RWPE1 (cell line): ENCODE results near the gene S100A16.
A peak's percentile ranks its signal among the peaks of the same experiment; 100 is the strongest.

Source experiments
- CTCF ChIA-PET: fragments of 350-600 bp; sonication (Branson Sonifier 250); formaldehyde crosslinking; extraction: SDS; loops from one replicate; lab custom pipeline; 2021; lab: Yijun Ruan, JAX
- POLR2A ChIA-PET: fragments of 400-600 bp; formaldehyde crosslinking; extraction: SDS; loops from one replicate; lab custom pipeline; 2020; ENCODE audit warnings: antibody characterized with exemption; ENCODE audit not compliant: low non-redundant PET; lab: Yijun Ruan, JAX
- DNase-seq: peaks from one replicate; pipeline ENCODE4 v3.0.0; 2012; ENCODE audit warnings: low spot score
- H3K27ac ChIP-seq: fragments of 450-650 bp; 2 replicates; pipeline ENCODE4 v1.5.1; 2017
- TF ChIP-seq, protein P1 (sequence below): fragments of 450-650 bp; conservative IDR thresholded peaks from 2 replicates; pipeline ENCODE4 v1.5.1; 2017; ENCODE audit warnings: low read depth, mild to moderate bottlenecking

The S100A16 gene

DNA sequence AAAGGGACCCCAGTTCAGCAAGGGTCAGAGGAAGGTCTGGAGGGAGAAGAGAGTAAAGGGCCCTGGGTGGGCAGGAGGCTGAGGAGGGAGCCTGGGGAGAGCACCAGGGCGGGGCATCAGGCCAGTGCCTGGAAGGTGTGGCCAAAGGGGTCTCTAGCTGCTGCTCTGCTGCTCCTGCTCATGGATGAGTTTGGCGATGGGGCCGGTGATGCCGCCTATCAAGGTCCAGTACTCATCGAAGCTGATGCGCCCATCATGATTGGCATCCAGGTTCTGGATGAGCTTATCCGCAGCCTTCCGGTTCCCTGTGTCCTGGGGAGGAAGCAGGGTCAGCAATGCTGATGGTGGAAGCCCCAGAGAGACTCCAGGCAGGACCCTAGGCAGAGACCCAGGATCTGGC is 5.6 kb downstream of the S100A16 start:
- TF ChIP-seq, protein P1, sequence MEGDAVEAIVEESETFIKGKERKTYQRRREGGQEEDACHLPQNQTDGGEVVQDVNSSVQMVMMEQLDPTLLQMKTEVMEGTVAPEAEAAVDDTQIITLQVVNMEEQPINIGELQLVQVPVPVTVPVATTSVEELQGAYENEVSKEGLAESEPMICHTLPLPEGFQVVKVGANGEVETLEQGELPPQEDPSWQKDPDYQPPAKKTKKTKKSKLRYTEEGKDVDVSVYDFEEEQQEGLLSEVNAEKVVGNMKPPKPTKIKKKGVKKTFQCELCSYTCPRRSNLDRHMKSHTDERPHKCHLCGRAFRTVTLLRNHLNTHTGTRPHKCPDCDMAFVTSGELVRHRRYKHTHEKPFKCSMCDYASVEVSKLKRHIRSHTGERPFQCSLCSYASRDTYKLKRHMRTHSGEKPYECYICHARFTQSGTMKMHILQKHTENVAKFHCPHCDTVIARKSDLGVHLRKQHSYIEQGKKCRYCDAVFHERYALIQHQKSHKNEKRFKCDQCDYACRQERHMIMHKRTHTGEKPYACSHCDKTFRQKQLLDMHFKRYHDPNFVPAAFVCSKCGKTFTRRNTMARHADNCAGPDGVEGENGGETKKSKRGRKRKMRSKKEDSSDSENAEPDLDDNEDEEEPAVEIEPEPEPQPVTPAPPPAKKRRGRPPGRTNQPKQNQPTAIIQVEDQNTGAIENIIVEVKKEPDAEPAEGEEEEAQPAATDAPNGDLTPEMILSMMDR = no peak
- ChIA-PET POLR2A (interaction anchor here (0.7 kb wide), 1 partner anchor 8 kb away, joined by 3 read pairs; the partner anchor contains the start of gene S100A14), CTCF (interaction anchor here (0.6 to 1.2 kb wide), 4 partner anchors 10 to 97 kb away, joined by 3 to 5 read pairs (median 4); no protein-coding TSS in a partner anchor)
- H3K27ac ChIP-seq = peak overlapping the region; percentile 99
- no peak for DNase-seq

DNA sequence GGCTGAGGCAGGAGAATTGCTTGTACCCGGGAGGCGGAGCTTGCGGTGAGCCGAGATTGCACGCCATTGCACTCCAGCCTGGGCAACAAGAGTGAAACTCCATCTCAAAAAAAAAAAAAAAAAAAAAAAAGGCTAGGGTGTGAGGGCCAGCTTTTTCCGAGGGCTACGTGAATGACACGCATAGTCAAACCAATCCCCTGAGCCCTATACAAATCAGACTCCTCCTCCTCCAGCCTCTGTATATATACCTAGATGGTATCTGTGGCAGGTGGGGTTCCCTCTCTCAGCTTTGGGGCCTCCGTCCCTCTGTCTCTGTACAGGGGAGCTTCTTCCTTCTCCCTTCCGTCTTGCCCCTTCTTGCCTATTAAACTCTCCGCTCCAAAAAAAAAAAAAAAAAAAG is 6.7 kb downstream of the S100A16 start:
- CTCF ChIA-PET = interaction anchor here (0.6 to 1.0 kb wide), 3 partner anchors 34 to 403 kb away, joined by 3 to 4 read pairs (median 3); no protein-coding TSS in a partner anchor
- POLR2A ChIA-PET = interaction anchor here (0.7 kb wide), 1 partner anchor 24 kb away, joined by 3 read pairs; no protein-coding TSS in a partner anchor

DNA sequence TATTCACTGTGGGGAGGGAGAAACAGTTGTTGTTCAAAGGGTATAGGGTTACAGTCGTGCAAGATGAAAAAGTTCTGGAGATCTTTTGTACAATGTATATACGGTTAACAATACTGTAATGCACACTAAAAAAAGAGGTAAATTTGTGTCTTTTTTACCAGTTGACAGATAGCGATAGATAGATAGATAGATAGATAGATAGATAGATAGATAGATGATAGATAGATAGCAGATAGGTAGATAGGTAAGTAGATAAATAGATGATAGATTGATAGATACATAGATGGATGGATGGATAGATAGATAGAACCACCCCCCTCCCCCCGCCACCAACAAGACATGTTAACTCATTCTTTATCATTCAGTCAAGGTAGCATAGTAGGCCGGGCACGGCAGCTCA is 10.2 kb downstream of the S100A16 start:
- POLR2A ChIA-PET = interaction anchor here (0.5 to 0.8 kb wide), 2 partner anchors 26 to 30 kb away, joined by 3 to 4 read pairs; no protein-coding TSS in a partner anchor
- DNase-seq = no peak
- CTCF ChIA-PET = interaction anchor here (0.7 kb wide), 1 partner anchor 1122 kb away, joined by 4 read pairs; no protein-coding TSS in a partner anchor
- TF ChIP-seq, protein P1 = no peak
- H3K27ac ChIP-seq = peak overlapping the region; percentile 43

More for the DNA sequence above, 6.7 kb downstream of the S100A16 start:
- TF ChIP-seq, protein P1 = no peak
- no peak for DNase-seq
- peak overlapping the region; percentile 99 for H3K27ac ChIP-seq

DNA sequence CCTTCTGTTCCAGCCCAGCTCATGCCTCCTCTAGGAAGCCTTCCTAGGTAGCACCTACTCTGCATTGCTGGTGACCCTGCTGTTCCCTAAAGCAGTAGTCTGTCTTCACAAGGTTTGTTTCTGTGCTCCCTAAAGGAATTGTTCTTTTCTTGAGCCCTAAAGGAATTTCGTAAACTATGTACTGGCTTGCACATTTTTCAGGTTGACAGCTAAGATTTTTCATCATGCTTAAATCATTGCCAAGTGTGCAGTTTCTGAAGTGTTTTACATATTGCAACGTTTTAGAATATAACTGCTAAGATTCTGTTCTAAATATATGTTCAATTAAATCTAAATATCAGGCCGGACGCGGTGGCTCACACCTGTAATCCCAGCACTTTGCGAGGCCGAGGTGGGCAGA is 13.1 kb downstream of the S100A16 start:
- TF ChIP-seq, protein P1 = no peak
- DNase-seq = no peak
- ChIA-PET CTCF (no interaction called here), POLR2A (no interaction called here)
- peak overlapping the region; percentile 55 for H3K27ac ChIP-seq

DNA sequence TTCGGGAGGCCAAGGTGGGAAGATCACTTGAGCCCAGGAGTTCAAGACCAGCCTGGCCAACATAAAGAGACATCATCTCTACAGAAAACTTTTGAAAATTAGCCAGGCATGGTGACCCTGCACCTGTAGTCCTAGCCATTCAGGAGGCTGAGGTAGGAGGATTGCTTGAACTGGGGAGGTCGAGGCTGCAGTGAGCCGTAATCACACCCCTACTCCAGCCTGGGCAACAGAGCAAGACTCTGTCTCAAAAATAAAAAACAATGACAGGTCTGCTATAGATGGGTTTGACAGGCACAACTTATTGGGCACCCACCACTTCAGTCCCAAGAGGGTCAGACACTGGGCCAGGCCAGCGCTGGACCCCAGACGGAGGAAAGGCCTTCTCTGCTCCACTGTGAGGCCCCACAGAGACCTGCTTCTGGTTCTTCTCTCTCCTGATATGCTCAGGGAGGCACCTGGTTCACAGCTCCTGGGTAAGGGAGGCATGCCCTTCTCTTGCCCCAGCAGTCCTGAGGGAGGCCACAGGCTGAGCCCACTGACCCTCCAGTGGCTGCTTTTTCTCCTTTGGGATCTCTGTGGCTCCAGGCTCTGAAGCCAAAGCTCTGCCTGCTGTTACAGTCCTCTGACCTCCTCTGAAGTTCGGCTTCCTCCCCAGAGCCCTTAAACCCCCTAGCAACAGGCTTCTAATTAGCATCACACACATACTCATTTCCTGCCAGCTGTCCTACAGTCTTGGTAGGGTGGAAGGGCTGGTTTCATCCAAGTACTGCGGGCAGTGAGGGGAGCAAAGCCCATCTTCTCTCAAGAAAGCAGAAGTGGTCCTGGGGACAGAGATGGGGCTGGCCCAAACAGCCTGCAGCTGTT is 14.4 kb downstream of the S100A16 start:
- DNase-seq = no peak
- ChIA-PET CTCF (interaction anchor here (1.4 kb wide), 1 partner anchor 26 kb away, joined by 6 read pairs; no protein-coding TSS in a partner anchor), POLR2A (no interaction called here)
- TF ChIP-seq, protein P1 = no peak
- H3K27ac ChIP-seq = peak overlapping the region; percentile 55

DNA sequence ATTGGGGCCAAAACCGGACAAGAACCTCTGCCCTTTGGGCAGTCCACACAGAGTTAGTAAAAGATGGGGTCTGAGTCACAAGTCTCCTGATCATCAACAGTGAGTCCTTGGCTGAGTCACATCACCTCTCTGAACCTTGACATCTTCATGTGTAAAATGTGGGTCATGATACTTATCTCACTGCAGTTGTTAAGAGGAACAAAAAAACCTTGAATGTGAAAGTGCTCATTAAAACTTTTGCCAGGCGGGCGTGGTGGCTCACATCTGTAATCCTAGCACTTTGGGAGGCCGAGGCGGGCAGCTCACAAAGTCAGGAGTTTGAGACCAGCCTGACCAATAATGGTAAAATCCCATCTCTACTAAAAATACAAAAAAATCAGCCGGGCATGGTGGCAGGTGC is 15.7 kb downstream of the S100A16 start:
- CTCF ChIA-PET = interaction anchor here (0.6 to 1.4 kb wide), 2 partner anchors 25 to 102 kb away, joined by 3 to 6 read pairs; no protein-coding TSS in a partner anchor
- TF ChIP-seq, protein P1 = no peak
- POLR2A ChIA-PET = no interaction called here
- H3K27ac ChIP-seq = peak overlapping the region; percentile 44
- DNase-seq = no peak
